Brain pericyte (primary cell): ENCODE results near the gene EIF3D.

ENCODE experiments used
- DNase-seq: peaks from one replicate; pipeline ENCODE4 v3.0.0-alpha.2; 2012; ENCODE audit warnings: low read depth, low spot score

The EIF3D gene

DNA sequence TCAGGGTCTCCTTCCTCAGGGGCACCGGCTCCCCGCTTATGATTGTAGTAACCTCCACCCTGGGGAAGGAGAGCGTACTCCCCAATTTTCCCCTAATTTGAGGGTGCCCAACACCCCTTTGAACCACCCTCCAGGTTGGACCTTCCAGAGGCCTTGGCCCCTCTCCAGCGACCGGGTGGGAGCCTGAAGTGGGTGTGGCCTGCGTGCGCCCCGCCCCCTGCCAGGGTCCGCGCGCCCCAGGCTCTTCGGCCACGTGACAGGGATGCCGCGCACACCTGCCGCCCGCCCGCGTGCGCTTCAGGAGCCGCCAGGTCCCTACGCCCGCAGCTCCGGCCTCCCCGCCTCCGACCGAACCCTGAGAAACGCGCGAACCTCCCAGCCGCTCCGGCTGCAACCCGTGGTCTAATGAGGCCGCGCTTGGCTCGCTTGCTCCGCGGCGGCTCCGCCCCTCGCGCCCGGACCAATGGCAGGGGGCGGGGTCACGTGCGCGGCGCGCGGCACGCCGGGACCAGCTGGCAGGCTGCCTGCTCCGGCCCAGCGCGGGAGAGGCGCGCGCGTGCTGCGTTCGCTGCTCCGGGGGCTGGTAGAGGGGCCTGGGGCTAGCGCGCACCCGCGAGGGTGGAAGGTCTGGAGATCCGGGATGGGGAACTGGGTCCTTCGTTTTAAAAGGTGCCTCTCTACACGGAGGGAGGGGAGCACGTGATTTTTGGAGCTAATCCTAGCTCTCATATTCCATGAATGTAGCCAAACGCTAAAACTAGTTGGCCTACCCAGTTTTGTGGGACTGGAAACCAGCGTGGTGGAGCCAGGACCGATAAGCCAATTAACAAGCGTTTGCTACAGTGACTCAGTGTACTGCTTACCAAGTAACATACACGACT is 22.1 kb downstream of the EIF3D start, which contains the start of gene FOXRED2:
TSS of gene FOXRED2 (minus strand) at position 404 of the 881 bp plus-strand sequence. CDS start 618 bp downstream, outside the sequence.
- no peak for DNase-seq

DNA sequence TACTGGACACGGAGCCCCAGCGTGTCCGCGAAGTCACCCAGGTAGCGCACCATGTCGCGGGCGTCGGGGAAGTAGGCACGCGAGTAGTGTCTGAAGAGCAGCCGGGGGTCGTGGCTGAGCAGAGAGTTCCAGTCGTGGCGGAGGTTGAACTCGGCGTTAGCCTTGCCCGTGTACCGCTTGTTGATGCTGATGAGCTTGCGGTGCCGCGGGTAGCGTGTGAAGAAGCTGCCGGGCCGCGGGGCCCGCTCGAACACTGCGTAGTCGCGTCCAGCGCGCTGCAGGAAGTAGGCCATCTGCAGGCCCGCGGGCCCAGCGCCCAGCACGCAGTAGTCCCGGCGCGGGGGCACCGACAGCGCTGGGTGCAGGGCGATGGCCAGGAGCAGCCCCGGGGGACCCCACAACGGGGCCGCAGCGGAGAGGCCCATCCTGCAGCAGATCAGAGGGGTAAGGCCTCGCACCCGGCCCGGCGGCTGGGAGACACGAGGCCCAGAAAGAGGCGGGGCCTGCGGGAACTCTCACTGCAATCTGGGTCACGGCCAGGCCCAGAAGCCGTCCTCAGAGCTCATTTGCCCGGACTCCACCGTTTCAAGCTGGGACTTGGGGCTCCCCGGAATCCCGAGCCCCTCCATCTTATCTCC is 22.8 kb downstream of the EIF3D start:
- no peak for DNase-seq

DNA sequence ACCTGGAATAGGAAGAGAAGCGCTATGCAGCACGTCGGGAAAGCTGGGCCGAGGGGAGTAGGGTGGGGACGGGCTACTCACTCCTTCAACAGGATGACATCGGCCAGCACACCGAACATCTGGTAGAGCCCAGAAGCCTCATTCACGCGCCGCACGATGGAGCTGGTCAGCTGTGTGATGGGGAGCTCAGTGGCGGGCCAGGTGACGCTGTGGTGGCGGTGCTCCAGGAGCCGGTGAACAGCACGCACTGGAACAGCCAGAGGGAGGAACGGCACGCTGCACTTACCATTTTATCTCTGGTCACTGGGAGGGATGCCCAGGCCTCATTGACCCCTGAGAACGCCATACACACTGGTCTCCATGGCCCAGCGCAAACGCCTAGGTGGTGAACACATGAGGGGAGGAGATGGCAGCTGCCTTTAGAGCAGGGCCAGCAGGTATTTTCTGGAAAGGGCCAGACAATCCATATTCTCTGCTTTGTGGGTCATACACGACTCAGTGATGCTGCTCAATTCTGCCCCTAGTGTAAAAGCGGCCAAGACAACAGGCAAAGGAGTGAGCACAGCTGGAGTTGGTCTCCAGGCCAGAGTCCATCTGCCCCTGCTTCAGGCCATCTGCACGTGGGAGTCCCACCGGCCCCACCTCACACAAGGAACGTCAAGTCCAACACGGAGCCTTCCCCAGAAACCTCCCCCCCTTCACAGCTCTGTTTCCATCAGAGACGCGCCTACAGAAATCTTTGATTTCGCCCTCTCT is 30.9 kb downstream of the EIF3D start:
- no peak for DNase-seq

DNA sequence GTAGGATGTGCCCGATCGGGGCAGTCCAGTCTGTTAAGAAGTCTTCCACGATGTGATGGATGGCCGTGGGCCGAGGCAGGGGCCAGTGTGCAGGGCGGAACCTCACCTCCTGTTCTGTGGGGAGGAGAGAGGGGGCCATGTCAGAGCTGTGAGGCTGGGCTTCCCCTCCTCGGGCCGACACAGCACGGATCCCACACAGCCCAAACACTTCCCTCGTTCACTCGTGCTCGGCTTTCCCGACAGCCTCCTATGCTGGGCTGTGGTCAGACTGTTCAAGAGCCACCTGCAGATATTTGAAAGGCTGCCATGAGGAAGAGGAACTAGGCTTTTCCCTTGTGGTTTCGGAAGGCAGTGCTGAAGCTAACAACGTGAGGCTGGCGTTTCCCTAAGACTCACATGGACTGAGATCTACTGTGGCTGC is 35.3 kb downstream of the EIF3D start:
- DNase-seq = no peak

DNA sequence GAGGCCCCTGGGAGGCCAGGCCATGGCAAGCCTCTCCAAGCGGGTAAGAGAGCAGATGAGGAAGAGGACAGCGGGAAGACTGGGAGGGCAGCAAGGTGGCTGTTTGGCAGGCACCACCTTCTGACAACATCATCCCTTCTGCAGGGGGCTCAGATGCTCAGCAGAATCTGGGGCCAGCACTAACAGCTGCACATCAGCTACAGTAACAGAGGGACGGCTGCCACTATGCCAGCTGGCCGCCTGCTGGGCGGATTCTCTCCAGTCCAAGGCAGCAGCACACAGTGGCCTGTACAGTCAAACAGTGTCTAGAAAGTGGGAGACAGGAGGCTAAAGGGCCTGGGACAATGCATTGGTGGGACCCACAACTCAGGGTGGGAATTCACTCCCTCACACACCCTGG is 36.9 kb downstream of the EIF3D start:
- DNase-seq = no peak

DNA sequence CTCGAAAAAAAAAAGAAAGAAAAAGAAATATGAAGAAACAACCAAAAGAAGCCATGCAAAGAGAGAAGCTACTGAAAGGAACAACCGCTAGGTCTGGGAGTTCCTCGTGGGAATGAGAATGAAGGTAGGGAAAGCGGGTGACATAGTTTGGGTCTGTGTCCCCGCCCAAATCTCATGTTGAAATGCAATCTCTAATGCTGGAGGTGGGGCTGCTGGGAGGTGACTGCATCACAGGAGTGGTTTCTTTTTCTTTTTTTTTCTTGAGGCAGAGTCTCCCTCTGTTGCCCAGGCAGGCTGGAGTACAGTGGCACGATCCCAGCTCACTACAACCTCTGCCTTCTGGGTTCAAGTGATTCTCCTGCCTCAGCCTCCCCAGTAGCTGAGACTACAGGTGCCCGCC is 37.8 kb downstream of the EIF3D start:
- no peak for DNase-seq

DNA sequence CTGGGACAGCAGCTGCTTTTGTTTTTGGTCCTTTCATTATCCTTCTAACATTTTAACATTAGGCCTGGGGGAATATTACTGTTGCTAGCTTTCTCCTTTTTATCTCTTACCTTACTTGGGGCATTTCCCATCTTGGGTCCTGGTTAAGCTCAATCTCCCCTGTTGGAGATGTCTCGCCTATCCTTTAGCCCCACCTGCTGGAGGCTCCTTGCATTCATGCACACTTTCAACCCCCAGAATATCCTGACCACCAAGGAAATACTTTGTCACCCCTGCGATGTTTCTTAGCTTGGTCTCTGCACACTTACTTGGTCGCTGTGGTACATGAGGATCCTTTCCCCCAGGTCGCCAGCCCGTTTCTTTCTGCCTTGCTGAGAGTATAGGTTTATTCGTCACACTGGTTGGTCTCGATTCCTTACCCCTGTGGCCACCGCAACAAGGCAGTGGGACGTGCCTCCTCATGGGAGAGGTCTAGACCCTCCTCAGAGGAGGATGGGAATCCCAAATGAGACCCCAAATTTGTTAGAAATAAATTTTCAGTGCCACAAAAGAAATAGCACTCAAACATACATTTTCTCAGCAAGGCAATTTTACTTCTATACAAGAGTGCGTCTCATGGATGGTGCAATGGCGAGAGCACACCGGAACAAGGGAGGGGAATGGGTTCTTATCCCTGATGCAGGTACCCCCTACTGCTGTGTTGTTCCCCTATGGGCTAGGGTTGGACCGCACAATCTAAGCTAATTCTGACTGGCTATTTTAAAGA is 42.2 kb downstream of the EIF3D start:
- DNase-seq = no peak

DNA sequence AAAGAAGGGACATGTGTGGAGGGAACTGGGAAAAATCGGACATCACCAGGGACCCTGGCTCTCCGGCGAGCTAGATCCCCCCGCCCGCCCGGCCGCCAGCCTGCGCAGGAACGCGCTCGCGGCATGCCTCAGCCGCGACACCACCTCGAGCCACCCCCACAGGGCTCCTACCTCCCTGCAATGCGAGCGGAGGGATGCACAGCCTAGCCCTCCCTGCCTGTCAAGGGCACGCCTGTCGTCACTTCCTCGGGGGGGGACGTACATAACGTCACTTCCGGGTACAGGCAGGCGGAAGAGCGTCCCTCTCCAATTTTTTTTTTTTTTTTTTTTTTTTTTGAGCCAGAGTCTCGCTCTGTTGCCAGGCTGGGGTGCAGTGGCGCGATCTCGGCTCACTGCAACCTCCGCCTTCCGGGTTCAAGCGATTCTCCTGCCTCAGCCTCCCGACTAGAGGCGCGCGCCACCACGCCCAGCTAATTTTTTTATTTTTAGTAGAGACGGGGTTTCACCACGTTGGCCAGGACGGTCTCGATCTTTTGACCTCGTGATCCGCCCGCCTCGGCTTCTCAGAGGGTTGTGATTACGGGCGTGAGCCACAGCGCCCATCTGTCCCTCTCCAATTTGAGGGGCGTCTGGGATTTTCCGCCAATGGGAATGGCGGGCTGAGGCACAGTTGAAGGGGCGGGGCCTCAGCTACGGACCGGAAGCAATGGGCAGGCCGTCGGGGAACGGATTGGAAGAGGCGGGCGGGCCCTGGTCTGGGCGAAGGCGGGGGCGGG is 47.4 kb downstream of the EIF3D start, which contains the start of gene TXN2:
TSS of gene TXN2 (minus strand) at position 248 of the 776 bp plus-strand sequence. CDS start 803 bp downstream, outside the sequence.
- peak; percentile 82 for DNase-seq

DNA sequence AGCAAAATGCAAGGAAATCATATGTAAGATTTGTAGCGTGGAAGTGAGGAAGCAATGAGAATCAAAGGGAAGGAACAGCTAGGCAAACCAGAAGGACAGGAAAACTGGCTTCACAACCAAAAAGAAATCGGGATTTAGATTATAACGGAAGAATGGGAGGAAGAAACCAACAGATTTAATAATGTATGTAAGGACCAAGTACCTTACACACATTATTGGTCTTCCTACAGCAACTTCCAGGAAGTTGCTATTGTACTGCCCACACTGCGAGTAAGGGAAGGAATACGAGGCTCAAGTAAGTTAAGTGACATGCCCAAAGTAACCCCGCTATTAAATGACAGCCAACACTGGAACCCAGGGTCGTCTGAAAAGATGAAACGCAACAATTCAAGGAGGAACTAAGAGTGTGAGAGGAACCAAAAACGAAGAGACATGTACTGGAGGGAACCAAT is 48.0 kb downstream of the EIF3D start:
- DNase-seq = no peak

DNA sequence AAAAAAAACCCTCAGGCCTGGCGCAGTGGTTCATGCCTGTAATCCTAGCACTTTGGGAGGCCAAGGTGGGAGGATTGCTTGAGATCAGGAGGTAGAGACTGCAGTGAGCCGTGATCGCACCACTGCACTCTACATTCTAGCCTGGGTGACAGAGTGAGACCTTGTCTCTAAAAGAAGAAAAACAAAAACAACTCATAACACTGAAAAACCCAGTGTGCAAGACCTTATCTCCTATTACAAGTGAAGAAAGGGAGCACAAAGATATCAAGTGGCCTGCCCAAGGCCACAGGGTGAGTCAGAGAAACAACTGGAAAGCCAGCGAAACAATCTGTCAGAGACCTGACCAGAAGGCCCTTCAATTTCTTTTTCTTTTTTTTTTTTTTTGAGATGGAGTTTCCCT is 50.0 kb downstream of the EIF3D start:
- DNase-seq = no peak

DNA sequence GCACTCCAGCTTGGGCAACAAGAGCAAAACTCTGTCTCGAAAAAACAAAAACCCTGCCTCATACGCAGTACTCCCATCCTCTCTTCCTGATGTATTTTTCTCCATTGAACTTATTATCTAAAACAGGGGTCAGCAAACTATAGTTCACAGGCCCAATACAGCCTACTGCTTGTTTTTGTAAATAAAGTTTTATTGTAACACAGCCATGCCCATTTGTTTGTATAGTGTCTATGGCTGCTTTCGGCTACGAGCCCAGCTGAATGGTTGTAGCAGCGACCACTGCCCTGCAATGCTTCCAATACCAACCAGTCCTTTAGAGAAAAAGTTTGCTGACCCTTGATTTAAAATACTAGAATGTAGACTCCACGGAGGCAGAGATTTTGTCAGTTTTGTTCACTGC is 53.6 kb downstream of the EIF3D start:
- no peak for DNase-seq

DNA sequence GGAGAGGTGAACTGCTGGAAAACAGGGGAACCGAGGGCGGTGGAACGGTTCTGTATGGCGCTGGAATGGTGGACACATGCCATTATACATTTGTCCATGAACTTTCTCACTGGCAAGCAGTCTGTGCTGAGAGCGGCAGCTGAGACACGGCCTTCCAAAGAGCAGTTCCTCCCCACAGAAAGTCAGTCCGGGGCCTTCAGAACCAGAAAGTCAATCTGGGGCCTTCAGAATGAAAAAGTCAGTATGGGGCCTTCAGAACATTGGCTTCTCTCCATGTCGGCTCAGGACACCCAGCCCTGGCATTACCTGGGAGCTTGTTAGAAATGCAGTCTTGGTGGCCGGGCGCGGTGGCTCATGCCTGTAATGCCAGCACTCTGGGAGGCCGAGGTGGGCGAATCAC is 56.3 kb downstream of the EIF3D start:
- DNase-seq = no peak

DNA sequence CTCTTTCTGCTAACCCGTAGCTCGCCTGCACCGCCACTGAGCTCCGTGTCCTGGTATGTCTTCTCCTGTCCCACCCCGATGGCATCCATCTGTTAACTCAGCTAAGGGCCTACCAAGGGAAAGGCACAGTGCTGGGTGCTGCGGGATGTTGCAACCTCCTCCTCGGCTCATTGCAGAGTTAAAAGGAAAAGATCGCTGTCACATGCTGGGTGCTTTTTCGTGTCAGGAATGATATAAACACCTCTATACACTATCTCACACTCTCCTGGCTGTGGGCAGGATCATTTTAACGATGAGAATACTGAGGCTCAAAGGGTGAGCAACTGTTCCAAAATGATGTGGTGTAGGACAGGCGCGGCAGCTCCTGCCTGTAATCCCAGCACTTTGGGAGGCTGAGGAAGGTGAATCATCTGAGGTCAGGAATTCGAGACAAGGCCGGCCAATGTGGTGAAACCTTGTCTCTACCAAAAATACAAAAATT is 57.6 kb downstream of the EIF3D start:
- DNase-seq = no peak

DNA sequence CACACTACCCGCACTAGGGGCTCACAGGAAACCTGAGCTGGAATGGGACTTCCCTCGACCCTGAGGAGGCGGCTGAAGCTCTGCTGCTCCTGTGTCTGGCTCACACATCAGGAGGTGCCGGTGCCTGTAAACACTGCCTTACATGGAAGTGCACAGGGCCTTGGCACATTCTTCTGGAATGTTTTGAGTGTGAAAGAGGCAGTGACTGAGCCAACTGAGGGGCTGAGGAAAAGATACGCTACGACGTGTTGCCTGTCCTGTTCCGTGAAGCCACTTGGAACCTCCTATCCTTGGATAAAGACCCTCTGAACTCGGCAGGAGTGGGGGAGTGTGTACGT is 58.0 kb downstream of the EIF3D start:
- no peak for DNase-seq

DNA sequence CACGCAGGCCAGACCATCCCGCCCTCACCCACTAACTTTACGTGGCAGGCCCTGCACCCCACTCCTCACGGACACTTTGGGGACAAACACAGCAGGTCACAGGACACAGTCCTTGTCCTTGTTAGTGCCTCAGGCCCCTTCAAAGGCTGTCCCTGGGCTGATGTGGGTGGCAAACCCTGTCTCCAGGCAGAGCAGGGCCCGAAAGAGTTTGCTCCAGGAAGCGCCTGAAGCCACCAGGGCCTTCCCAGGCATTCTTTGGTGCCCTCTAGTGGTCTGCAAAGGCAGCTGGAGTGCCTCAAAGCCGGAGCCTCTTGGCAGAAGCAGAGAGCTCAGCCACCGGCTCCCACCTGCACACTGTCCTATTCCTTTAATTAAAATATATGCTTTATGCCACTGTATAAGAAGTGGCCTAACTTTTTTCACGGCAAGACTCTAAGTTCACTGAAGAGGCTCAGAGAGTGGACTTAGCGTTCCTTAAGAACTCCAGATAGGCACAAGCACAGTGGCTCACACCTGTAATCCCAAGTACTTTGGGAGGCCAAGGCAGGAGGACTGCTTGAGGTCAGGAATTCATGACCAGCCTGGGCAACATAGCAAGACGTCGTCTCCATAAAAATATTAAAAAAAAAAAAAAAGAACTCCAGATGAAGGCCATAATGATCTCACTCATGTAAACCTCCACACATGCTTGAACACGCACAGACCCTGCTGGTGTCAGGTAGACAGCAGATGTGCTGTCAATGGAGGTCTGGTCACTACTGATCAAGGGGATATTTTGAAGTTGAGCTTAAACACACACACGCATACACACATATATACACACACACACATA is 58.6 kb downstream of the EIF3D start:
- DNase-seq = no peak

DNA sequence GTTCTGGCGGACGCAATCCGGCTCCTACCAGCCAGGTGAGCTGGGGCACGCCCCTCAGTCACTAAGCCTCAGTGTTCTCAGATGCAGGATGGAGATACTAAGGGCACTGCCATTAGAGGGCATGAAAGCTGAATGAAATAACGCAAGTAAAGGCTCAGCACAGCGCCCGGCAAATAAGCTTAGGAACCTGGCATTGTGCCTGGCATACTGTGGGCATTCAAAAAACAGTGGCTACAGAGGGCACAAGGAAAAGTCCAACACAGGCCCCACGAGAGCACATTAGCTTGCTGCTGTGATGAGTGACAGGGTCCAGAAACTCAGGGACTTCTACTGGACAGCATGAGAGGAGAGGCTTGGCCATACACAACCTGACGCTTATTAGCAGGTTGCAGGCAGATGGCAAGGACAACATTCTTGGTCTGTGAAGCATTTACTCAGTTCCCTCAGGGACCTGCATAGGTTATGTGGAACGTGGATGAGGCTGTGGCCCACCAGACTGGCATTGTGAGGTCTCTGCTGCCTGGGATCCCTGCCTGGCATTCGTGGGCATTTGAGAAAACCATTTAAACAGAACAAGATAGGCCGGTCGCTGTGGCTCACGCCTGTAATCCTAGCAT is 59.8 kb downstream of the EIF3D start:
- no peak for DNase-seq

DNA sequence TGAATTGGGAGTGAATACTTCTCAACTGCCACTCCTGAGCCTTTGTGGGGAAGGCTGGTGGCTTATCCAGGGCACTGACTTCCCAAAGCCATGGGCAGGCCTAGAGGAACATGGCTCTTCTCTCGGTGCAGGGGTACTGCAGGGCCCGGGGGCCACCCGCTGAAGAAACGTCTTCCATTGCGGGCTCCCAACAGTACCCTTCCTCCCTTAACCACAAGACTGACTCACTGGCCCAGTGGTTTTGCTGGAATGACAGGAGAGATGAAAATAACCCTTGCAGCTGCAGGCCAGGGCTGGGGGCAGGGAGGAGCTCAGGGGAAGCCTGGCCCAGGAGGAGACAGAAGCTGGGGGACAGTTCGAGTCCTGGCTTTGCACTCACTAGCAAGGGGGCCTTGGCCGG is 61.0 kb downstream of the EIF3D start:
- DNase-seq = peak; percentile 79

DNA sequence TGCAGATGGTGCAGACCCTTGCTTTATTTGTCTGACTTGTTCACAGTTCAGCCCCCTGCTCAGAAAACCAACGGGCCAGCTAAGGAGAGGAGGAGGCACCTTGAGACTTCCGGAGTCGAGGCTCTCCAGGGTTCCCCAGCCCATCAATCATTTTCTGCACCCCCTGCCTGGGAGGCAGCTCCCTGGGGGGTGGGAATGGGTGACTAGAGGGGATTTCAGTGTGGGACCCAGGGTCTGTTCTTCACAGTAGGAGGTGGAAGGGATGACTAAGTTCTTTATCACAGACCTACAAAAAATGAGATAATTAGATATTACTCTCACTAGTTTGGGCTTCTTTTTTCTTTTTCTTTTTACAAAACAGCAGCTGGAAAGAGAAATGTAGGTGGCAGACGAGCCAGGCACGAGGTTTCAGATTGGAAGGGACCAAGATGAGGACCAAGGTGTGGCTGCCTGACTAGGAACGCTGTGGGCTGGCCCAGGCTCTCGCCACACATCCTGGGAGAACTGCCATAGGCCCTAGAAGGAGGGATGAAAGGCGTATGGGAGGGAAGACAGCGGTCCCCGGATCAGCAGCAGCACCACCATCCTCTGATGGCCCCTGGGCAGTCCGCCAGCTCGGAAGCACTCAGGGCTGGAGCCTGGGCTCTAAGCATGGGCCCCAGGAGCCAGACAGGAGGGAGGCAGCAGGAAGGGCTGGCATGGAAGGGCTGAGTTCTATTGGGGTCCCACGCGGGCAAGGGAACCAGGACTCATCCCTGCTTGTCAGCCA is 61.7 kb downstream of the EIF3D start:
- DNase-seq = no peak
